PFSK-1 (cell line): ENCODE data around the gene AGPAT4.

ENCODE experiments used
- FOXP2 ChIP-seq: optimal IDR thresholded peaks from 2 replicates; pipeline ENCODE3; 2011; ENCODE audit warnings: borderline replicate concordance, control low read depth, inconsistent platforms; ENCODE audit not compliant: insufficient read depth; ENCODE audit errors: extremely low read length, extremely low read depth
- POLR2AphosphoS5 ChIP-seq: IDR thresholded peaks from 2 replicates; pipeline ENCODE4 v1.6.1; 2012; ENCODE audit warnings: low read depth, mild to moderate bottlenecking, control low read depth, low read length, moderate library complexity
- REST ChIP-seq, 2 experiments: IDR thresholded peaks; 2 replicates each; pipeline versions ENCODE4 v1.6.1 to v1.8.0; 2011 to 2012; ENCODE audit warnings: low read depth in 2 of 2, low read length in 2 of 2, control low read depth in 1 of 2, inconsistent platforms in 1 of 2, mild to moderate bottlenecking in 1 of 2, moderate library complexity in 1 of 2; ENCODE audit not compliant: insufficient read depth in 1 of 2
- SIN3A ChIP-seq: IDR thresholded peaks from 2 replicates; pipeline ENCODE4 v1.6.1; 2012; ENCODE audit warnings: mild to moderate bottlenecking, low read length, moderate library complexity, borderline replicate concordance; ENCODE audit not compliant: insufficient read depth
- TAF1 ChIP-seq: IDR thresholded peaks from 2 replicates; pipeline ENCODE4 v1.6.1; 2012; ENCODE audit warnings: low read length, control low read depth, borderline replicate concordance; ENCODE audit not compliant: insufficient read depth

AGPAT4 gene

DNA sequence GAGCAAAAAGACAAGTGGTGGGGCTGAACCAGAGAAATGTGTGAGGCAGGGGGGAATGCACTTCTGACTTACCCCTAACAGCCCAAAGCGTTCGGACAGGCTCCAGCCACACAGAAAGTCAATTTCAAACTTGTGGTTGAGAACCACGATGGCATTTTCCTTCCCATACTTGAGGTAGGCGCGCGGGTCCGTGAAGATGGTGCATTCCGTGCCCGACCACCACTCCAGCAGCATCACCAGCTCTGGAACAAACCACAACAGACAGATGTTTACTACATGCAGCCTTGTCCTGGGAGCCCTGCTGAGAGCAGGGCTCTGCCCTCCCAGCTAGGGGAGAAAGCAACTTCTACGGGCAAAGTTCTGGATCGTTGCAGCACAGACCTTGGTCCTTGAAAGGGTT, 107.7 kb downstream of the AGPAT4 start:
- TF ChIP-seq TAF1 (no peak), FOXP2 (no peak), REST (IDR thresholded peaks at IDR 0.05; ENCODE audit: insufficient read depth in 1 of 2, low read depth in 2 of 2, low read length in 2 of 2) (no peak), SIN3A (no peak), POLR2AphosphoS5 (no peak)

- TF ChIP-seq POLR2AphosphoS5 (no peak), REST (IDR thresholded peaks at IDR 0.05; ENCODE audit: insufficient read depth in 1 of 2, low read depth in 2 of 2, low read length in 2 of 2) (no peak), FOXP2 (no peak), SIN3A (no peak), TAF1 (no peak)
These were observed 109.7 kb downstream of the AGPAT4 start for GRCh38 chr6:161164182-161164625.

GRCh38 chr6:161163466-161164181, 110.2 kb downstream of the AGPAT4 start:
- TF ChIP-seq FOXP2 (no peak), TAF1 (no peak), REST (IDR thresholded peaks at IDR 0.05; ENCODE audit: insufficient read depth in 1 of 2, low read depth in 2 of 2, low read length in 2 of 2) (no peak), POLR2AphosphoS5 (no peak), SIN3A (no peak)

DNA sequence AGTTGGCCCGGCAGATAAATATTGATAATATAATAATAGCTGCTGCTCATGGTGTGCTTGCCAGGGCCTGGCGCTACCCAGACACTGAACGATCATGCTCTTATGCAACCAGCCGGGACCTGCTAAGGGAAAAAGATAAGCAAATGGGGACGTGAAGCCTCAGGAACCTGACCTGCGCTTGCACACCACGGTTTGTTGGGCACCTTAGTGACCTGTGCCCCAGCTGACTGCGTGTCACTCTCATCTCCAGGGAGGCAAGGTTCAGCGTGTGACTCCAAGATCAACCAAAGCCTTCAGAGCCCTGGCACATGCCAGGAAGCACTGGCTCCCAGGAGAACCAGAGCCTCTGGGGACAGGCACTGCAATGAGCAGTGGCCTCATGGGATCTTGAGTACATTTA, 111.1 kb downstream of the AGPAT4 start:
- no peak for TF ChIP-seq FOXP2
- TF ChIP-seq POLR2AphosphoS5, result no peak
- no peak for TF ChIP-seq SIN3A
- no peak for TF ChIP-seq TAF1
- TF ChIP-seq REST (IDR thresholded peaks at IDR 0.05; ENCODE audit: insufficient read depth in 1 of 2, low read depth in 2 of 2, low read length in 2 of 2), result no peak
